ENCODE measurements around the gene ESYT3. TPM values are rescaled to one million over a fixed set of nuclear protein-coding genes. Genes with fewer than 3 reads are reported as not detected.
"Not testable (repeated sequence)": the region's sequence is repeated elsewhere in the genome, so short reads cannot be mapped to it uniquely, and the experiment has no call there.

ESYT3 gene
- total and polyA plus RNA-seq, 2 of the 8 experiments (the other 6 are each of a cell fraction or from before 2014, with no cell fraction given) = 4.4 to 7.3 TPM

GRCh38 chr3:138452436-138452835, 18.0 kb downstream of the ESYT3 start (continued):
- TF ChIP-seq CTBP2 (IDR thresholded peaks at IDR 0.05; ENCODE audit: borderline replicate concordance, insufficient read depth, insufficient read length, low read length) (no peak), KDM5A (IDR thresholded peaks at IDR 0.05; ENCODE audit: low read length) (no peak), KDM4A (IDR thresholded peaks at IDR 0.05; ENCODE audit: low read depth, low read length, severe bottlenecking) (no peak)

GRCh38 chr3:138453940-138454339, 19.5 kb downstream of the ESYT3 start:
- H3K4me3 ChIP-seq (ENCODE audit: extremely low read depth in 1 of 4, insufficient read depth in 2 of 4, low read depth in 3 of 4, low read length in 4 of 4); H3K56ac ChIP-seq (replicated peaks; ENCODE audit: insufficient read length, low read depth, low read length); H3K18ac ChIP-seq (ENCODE audit: extremely low read depth, low read length); H2BK5ac ChIP-seq (ENCODE audit: low read depth, low read length); H2BK20ac ChIP-seq (ENCODE audit: low read length); FAIRE-seq; H4K91ac ChIP-seq (replicated peaks; ENCODE audit: insufficient read length, low read length); H2AK5ac ChIP-seq (ENCODE audit: low read depth, low read length); H3K23me2 ChIP-seq (ENCODE audit: low read depth, low read length); H2BK15ac ChIP-seq (ENCODE audit: low read length); H3K4me2 ChIP-seq (ENCODE audit: insufficient read depth in 1 of 2, low read depth in 2 of 2, low read length in 2 of 2); H2AFZ ChIP-seq (ENCODE audit: low read length); H2BK120ac ChIP-seq (replicated peaks; ENCODE audit: low read depth, low read length); H3K9ac ChIP-seq (replicated peaks in 1 of 4; ENCODE audit: extremely low read depth in 1 of 4, low read depth in 3 of 4, low read length in 3 of 4); H3K14ac ChIP-seq (ENCODE audit: insufficient read length); H2BK12ac ChIP-seq (ENCODE audit: low read depth, low read length); H3K27ac ChIP-seq (ENCODE audit: low read depth, low read length); H4K5ac ChIP-seq (ENCODE audit: insufficient read length, low read depth, low read length); DNase-seq (ENCODE audit: low read depth in 1 of 2, low spot score in 2 of 2); H3K36me3 ChIP-seq (ENCODE audit: control insufficient read depth in 2 of 4, insufficient read depth in 4 of 4, low read length in 3 of 4); H4K20me1 ChIP-seq (replicated peaks in 1 of 2; ENCODE audit: control insufficient read depth in 1 of 2, insufficient read depth in 2 of 2, low read length in 2 of 2); H3K9me3 ChIP-seq (ENCODE audit: insufficient read depth in 2 of 2, low read depth in 1 of 2, low read length in 1 of 2); H3K23ac ChIP-seq (ENCODE audit: insufficient read length); H3K79me1 ChIP-seq (ENCODE audit: low read depth, low read length); H3K4ac ChIP-seq (replicated peaks; ENCODE audit: insufficient read length, low read depth, low read length); POLR2A ChIA-PET (ENCODE audit: partially characterized antibody); H3K27me3 ChIP-seq (replicated peaks in 1 of 4; ENCODE audit: control insufficient read depth in 3 of 4, extremely low read depth in 1 of 4, insufficient read depth in 3 of 4, low read length in 3 of 4); H4K8ac ChIP-seq (ENCODE audit: extremely low read depth, insufficient read depth, low read length); H3K79me2 ChIP-seq (ENCODE audit: control insufficient read depth in 1 of 2, insufficient read depth in 2 of 2, low read length in 2 of 2): not testable (repeated sequence)
- H3K4me1 ChIP-seq (replicated peaks in 1 of 4; ENCODE audit: control insufficient read depth in 3 of 4, insufficient read depth in 4 of 4, low read length in 3 of 4) = peaks cover 0 to 10% (median 5%) of the 10 kb centered on the region in 4 experiments; a peak in 5 of 7 replicates
- WGBS, 2 experiments (ENCODE audit: extremely low coverage in 1 of 2, insufficient coverage in 1 of 2, insufficient read length in 1 of 2, insufficient replicate concordance in 2 of 2, low coverage in 1 of 2, low lambda C conversion rate in 2 of 2, missing lambda C conversion rate in 1 of 2) = 74% methylated on average over 8 of the region's 8 CpGs; no CpG with 5 or more reads in 1 of the 2 experiments
- CTCF ChIA-PET (ENCODE audit: partially characterized antibody) = interaction anchor here (0.8 to 2.8 kb wide), 2 partner anchors 9 to 16 kb away, joined by 3 to 10 read pairs; no protein-coding TSS in a partner anchor

All from H1 (cell line).